ENCODE measurements around the gene SLC25A25. TPM values are rescaled to one million over a fixed set of nuclear protein-coding genes. Genes with fewer than 3 reads are reported as not detected.

SLC25A25 gene
- total RNA-seq, 1 experiment from 2014 or later: 18.5 TPM

DNA sequence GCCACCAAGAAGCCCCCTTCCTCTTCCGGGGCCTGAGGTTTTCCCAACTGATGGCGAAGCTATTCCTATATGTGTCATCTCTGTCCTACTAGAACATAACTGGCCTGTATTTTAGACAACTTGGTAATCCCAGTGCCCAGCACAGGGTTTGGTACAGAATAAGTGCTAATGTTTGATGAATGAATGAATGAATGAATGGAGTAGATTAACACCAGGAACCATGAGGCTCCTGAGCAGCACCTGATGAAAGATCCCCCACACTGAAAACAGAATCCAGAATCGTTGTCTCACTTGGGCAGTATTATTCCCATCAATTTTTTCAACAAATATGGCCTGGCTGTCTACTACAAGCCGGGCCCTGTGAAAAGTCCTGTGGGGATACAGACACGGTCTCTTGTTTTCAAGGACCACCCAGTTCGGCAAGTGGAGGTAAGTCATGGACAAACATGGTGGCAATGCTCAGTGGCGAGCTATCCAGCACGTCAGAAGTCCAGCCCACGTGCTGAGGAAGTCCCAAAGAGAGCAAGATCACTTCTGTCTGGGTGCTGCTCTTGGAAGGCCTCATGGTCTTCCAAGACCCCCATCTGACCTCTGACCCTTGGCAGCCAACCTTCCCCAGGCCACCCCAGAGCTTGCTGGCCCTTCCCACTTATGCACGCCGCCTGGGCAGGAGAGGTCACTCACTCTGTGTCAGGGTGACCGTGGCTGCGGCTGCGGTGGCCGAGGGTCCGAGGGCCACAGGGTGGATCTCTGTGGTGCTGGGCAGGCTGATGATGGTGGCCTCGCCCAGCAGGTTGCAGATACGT is 1.9 kb upstream of the SLC25A25 start:
- Mint-ChIP-seq H3K4me3 (ENCODE audit: unreplicated experiment) (no peak overlapping the region), H3K36me3 (ENCODE audit: insufficient read depth, unreplicated experiment) (peaks cover 6% of the 10 kb centered on the region), H3K27ac (ENCODE audit: unreplicated experiment) (no peak overlapping the region), H3K9me3 (ENCODE audit: unreplicated experiment) (no peaks in the 10 kb centered on the region), H3K27me3 (ENCODE audit: insufficient read depth, unreplicated experiment) (no peaks in the 10 kb centered on the region), H3K4me1 (ENCODE audit: low read depth, unreplicated experiment) (peaks cover 8% of the 10 kb centered on the region)
- intact Hi-C loops (cut with micrococcal nuclease; ENCODE audit: unreplicated experiment): loop anchor here (5.0 kb wide), 1 partner anchor 51 kb away; no protein-coding TSS in a partner anchor
- Histone ChIP-seq H3K9me3 (no peaks in the 10 kb centered on the region), H3K36me3 (ENCODE audit: control insufficient read depth, insufficient read depth, low read length) (no peaks in the 10 kb centered on the region), H3K4me3 (ENCODE audit: low read depth, low read length) (peak overlapping the region; percentile 26), H3K4me1 (peaks cover 12% of the 10 kb centered on the region), H3K27me3 (replicated peaks; ENCODE audit: control insufficient read depth, insufficient read depth, low read length) (no peaks in the 10 kb centered on the region)
- BruUV-seq (replicated peaks): no TSS peak
- DNase-seq: peak in 1 of 2 experiments; percentile 37
- TF ChIP-seq, protein P1, sequence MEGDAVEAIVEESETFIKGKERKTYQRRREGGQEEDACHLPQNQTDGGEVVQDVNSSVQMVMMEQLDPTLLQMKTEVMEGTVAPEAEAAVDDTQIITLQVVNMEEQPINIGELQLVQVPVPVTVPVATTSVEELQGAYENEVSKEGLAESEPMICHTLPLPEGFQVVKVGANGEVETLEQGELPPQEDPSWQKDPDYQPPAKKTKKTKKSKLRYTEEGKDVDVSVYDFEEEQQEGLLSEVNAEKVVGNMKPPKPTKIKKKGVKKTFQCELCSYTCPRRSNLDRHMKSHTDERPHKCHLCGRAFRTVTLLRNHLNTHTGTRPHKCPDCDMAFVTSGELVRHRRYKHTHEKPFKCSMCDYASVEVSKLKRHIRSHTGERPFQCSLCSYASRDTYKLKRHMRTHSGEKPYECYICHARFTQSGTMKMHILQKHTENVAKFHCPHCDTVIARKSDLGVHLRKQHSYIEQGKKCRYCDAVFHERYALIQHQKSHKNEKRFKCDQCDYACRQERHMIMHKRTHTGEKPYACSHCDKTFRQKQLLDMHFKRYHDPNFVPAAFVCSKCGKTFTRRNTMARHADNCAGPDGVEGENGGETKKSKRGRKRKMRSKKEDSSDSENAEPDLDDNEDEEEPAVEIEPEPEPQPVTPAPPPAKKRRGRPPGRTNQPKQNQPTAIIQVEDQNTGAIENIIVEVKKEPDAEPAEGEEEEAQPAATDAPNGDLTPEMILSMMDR (IDR thresholded peaks at IDR 0.05; ENCODE audit: insufficient read depth in 1 of 2, low read depth in 1 of 2, low read length in 1 of 2, severe bottlenecking in 1 of 2, unreplicated experiment in 1 of 2): no peak
- POLR2A ChIA-PET: no interaction called here
- CTCF ChIA-PET: interaction anchor here (1.4 kb wide), 1 partner anchor 13 kb away, joined by 15 read pairs; no protein-coding TSS in a partner anchor

GRCh38 chr9:128066713-128067644 is 1.1 kb upstream of the SLC25A25 start, which contains the start of gene NAIF1:
TSS of gene NAIF1 (minus strand) at chr9:128067320. CDS start at chr9:128067101, 219 bp downstream.
- H3K36me3 ChIP-seq (ENCODE audit: control insufficient read depth, insufficient read depth, low read length): no peaks in the 10 kb centered on the region
- intact Hi-C loops (cut with micrococcal nuclease; ENCODE audit: unreplicated experiment): loop anchor here (1.0 to 5.0 kb wide), 4 partner anchors 12 to 86 kb away; no protein-coding TSS in a partner anchor

More at GRCh38 chr9:128066713-128067644, 1.1 kb upstream of the SLC25A25 start, which contains the start of gene NAIF1:
- peaks cover 13% of the 10 kb centered on the region for H3K4me1 ChIP-seq
- no peaks in the 10 kb centered on the region for H3K9me3 ChIP-seq
- Mint-ChIP-seq H3K27ac (ENCODE audit: unreplicated experiment) (no peak within 1 kb of the TSS), H3K27me3 (ENCODE audit: insufficient read depth, unreplicated experiment) (no peaks in the 10 kb centered on the region), H3K9me3 (ENCODE audit: unreplicated experiment) (no peaks in the 10 kb centered on the region), H3K4me1 (ENCODE audit: low read depth, unreplicated experiment) (peaks cover 8% of the 10 kb centered on the region), H3K36me3 (ENCODE audit: insufficient read depth, unreplicated experiment) (peaks cover 6% of the 10 kb centered on the region), H3K4me3 (ENCODE audit: unreplicated experiment) (no peak within 1 kb of the TSS)
- BruUV-seq (replicated peaks): TSS peak; percentile 35
- H3K27me3 ChIP-seq (replicated peaks; ENCODE audit: control insufficient read depth, insufficient read depth, low read length): no peaks in the 10 kb centered on the region
- ChIA-PET POLR2A (interaction anchor here (0.7 to 1.8 kb wide), 5 partner anchors 12 to 85 kb away, joined by 3 to 7 read pairs (median 4); no protein-coding TSS in a partner anchor), CTCF (interaction anchor here (0.6 to 3.2 kb wide), 11 partner anchors 10 to 1147 kb away, joined by 3 to 15 read pairs (median 4); no protein-coding TSS in a partner anchor)
- TF ChIP-seq, protein P1 (IDR thresholded peaks at IDR 0.05; ENCODE audit: insufficient read depth in 1 of 2, low read depth in 1 of 2, low read length in 1 of 2, severe bottlenecking in 1 of 2, unreplicated experiment in 1 of 2): no peak
- DNase-seq: peak; percentile 97 to 98
- H3K4me3 ChIP-seq (ENCODE audit: low read depth, low read length): peak within 1 kb of the TSS; percentile 77

Measured in Caco-2 (cell line).